NCI-H2196 treated with DMSO at 0.1 percent for 48 hours (cell line): ENCODE results near the gene EIF4EBP2.

Experiments used
- DNase-seq: peaks from one replicate; lab custom pipeline; 2025; ENCODE audit not compliant: unreplicated experiment; lab: John Stamatoyannopoulos, UW

EIF4EBP2 gene, protein sequence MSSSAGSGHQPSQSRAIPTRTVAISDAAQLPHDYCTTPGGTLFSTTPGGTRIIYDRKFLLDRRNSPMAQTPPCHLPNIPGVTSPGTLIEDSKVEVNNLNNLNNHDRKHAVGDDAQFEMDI

DNA sequence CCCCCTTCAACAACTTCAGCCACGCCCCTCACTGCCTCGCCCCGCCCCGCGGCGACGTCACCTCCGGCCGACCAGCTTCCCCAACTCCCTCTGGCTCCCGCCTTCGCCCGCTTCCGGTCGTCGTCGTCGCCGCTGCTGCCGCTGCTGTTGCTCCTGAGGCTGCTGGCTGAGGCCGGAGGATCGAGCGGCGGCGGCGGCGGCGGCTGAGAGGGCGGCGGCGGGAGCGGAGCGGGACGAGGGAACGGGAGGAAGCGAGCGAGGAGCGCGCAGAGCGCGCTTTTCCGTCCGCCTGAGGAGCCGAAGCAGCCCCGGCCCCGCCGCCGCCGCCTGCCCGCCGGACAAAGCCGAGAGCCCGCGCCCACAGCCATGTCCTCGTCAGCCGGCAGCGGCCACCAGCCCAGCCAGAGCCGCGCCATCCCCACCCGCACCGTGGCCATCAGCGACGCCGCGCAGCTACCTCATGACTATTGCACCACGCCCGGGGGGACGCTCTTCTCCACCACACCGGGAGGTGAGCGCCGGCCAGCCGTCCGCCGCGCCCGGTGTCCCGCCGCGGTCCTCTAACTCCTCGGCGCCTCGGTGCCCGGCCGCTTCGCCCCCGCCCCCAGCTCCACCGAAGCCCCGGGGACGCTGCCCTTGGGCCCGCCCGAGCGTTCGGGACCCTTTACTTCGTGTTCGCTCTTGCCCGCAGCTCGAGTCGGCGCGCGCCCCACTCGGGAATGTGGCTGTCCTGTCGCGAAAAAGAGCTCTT, at the start of gene EIF4EBP2:
Gene EIF4EBP2, plus strand, starts transcription at position 110 of the 751 bp plus-strand sequence. Its CDS starts 257 bp downstream, at position 367.
- peak; percentile 79 for DNase-seq

GRCh38 chr10:70354556-70354955, 49.4 kb upstream of the EIF4EBP2 start:
- no peak for DNase-seq

DNA sequence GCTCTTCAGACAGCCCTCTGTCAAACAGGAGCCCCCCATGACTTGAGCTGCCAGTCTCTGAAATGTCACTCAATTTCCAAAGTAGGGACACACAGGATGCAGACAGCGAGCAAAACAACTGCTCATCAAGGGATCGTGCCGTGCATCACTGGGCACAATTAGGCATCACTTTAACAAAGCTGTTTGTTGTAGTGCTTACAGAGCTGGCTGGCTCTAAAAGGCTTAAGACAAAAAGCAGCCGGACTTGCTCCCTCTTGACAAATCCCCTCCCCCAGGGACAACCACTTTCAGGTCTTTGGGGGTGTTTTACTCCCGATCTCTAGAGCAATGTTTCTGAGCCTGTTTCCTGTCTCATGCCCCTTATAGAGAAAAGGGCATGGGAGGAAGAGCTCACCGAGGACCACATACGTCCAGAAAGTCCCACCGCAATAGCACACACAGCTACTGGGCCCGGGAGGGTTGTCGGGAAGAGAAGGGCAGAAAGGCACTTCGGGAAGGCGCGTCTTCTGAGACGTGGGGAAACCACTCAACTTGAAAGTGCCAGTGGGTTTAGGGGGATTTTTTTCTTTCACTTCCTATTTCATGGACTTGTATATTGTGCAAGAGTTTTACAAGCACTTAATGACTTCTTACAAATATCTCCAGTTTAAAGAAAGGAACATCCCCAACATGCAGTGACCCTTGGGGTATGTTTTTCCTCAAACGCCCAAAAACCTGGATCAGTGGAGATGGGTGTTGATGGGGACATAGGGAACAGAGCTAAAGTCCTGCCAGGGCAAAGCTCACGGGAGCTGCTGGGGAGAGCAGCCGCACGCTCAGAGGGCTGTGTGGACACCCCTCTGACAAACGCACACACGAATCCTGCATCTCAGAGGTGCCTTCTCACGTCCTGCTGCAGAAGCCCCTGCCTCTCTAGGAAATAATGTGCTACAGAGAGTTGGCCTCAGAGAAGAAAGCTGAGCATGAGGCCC, 48.6 kb upstream of the EIF4EBP2 start:
- no peak for DNase-seq

- DNase-seq: no peak
These were observed 46.4 kb upstream of the EIF4EBP2 start for GRCh38 chr10:70357565-70357964.

DNA sequence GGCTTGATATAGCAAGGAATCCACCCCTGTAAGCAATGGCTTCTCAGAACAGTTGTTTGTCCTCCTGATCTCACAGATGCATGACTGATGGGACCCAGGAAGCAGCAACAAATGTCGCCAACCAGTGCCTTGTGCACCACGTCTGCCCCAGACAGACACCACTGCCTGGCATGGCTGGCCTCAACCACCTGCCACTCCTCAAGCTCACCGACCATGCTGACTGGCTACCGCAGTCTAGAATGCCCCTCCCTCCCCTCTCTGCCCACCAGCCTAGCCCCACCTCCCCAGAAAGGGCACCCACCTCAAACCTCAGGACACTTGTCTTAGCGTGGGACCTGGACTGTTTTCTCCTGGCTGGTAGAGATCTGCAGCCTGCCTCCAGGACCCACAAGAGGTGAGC, 45.5 kb upstream of the EIF4EBP2 start:
- no peak for DNase-seq

DNA sequence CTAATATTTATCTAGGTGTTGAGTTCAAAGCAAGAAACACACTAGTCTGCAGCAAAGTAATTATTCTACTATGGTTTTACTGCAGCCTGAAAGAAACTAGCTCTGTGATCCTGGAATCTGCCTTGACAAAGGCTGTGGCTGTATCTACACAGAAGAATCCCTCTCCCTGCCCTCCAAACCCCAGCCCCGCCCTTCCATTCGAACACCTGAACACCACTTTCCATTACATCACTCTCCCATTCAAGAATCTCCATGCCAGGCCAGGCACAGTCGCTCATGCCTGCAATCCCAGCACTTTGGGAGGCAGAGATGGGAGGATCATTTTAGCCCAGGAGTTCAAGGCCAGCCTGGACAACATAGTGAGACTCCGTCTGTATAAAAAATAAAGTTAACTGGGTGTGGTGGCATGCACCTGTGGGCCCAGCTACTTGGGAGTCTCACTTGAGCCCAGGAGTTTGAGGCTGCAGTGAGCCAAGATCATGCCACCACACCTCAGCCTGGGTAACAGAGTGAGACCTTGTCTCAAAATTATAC, 44.9 kb upstream of the EIF4EBP2 start:
- DNase-seq: no peak

GRCh38 chr10:70360215-70360614, 43.7 kb upstream of the EIF4EBP2 start:
- no peak for DNase-seq

DNA sequence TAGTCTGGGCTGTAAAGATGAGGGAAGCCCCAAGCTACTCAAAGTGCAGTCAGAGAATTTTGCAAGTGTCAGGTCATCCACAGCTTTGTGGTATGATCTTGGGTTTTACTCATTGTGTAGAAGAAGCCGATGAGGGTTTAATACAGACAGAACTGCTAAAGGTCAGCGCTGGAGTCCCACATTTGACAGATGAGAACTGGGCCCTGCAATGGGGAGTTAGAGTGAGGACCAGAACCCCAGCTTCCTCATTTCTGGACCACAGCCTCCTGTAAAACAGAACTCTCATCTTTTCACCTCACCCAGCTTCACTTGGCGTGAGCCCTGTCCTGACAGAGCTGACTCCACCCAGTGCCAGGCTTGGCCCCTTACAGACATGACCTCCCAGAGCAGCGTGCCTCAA, 41.6 kb upstream of the EIF4EBP2 start:
- DNase-seq: no peak

DNA sequence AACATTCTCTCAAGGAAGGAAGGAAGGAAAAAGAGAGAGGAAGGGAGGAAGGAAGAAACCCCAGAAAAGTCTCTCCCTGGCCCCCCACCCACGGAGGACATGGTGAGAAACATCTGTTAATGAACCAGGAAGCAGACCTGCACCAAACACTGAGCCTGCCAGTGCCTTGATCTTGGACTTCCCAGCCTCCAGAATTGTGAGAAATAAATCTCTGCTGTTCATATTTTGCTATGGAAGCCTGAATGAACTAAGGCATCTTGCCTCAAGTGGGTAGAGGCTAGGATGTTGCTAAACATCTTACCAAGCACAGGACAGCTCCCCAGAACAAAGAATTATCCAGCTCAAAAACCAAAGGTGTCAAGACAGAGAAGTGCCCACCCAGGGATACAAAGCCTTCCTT, 40.7 kb upstream of the EIF4EBP2 start:
- DNase-seq: no peak

GRCh38 chr10:70363971-70364771, 39.8 kb upstream of the EIF4EBP2 start:
- DNase-seq: peak; percentile 61

DNA sequence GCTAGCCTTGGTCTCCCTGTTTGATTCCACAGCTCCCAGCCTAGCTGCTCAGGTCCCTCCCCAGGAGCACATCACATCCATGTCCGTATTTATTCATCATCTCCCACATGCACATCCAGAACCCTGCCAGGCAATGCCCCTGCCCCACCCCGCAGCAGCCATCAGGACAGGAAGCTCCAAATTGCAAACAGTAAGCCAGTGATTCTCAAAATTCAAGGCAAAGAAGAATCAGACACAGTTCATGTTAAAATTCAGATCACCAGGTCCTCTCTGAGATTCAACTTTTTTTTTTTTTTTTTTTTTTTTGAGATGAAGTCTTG, 39.2 kb upstream of the EIF4EBP2 start:
- no peak for DNase-seq

GRCh38 chr10:70367195-70367796, 36.6 kb upstream of the EIF4EBP2 start:
- DNase-seq: no peak

- DNase-seq: no peak
These were observed 35.0 kb upstream of the EIF4EBP2 start for GRCh38 chr10:70368774-70369482.

GRCh38 chr10:70369498-70370018, 34.4 kb upstream of the EIF4EBP2 start:
- DNase-seq: no peak

DNA sequence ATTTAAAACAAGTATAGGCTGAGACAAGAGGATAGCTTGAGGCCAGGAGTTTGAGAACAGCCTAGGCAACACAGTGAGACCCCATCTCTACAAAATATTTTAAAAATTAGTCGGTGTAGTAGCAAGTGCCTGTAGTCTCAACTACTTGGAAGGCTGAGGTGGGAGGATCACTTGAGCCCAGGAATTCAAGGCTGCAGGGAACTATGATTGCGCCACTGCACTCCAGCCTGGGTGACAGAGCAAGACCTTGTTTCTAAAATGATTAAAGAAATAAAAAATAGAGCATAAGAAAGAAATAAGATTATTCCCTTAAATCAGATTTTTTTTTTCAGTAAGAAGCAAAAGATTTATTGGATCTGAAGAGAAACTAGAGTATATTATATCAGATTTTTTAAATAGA, 33.2 kb upstream of the EIF4EBP2 start:
- no peak for DNase-seq

DNA sequence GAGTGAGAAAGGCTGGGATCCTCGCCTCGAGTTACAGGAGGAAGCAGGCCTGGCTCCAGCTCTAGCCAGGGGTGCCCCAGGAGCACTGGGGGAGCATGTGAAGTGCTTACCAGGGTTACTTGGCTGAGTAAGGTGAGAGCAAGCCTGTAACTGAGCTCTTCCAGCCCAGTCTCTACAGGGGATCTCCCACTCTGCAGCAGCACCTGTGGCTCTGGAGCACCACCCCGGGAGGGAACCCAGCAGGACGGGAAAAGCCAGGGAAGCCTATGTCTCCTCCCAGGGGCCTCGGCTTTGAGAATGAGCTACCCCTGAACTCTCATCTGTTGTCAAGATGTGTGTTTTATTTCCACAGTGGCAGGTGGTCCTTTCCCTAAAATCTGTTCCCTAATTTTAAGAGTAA, 32.1 kb upstream of the EIF4EBP2 start:
- DNase-seq: no peak

- no peak for DNase-seq
These were observed 28.9 kb upstream of the EIF4EBP2 start for GRCh38 chr10:70374775-70375614.
